ENCODE data around the gene AGAP1. TPM values are rescaled to one million over a fixed set of nuclear protein-coding genes. Genes with fewer than 3 reads are reported as not detected.

AGAP1 gene
- polyA plus RNA-seq, 1 experiment = 12.4 TPM

DNA sequence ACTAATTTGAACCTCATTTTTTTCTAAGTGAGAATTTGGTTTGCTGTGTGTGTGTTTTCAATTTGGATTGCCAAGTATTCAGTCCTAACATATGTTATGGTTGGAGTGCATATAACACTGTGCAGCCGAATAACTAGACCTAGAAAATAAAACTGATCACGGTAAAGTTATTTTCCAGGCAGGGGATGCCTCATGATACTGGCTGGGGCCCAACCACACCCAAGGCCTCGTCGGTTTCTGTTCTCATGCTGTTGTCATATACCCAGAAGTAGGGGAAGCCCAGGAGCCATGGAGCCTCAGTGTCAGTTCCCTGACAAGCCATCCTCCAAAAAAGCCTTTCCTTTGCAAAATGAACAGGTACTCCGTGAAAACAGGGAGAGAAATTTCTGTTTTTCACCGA lies 514.2 kb downstream of the AGAP1 start:
- ChIA-PET POLR2A (no interaction called here), CTCF (no interaction called here)
- no peak for TF ChIP-seq CTCF (IDR thresholded peaks at IDR 0.05; ENCODE audit: low read depth, low read length)
- Histone ChIP-seq H3K4me3 (ENCODE audit: low read depth, low read length) (no peak overlapping the region), H3K27ac (ENCODE audit: low read depth, low read length) (no peak overlapping the region), H3K27me3 (ENCODE audit: control insufficient read depth, insufficient read depth, low read length) (no peaks in the 10 kb centered on the region), H3K9me3 (ENCODE audit: control insufficient read depth, insufficient read depth, low read length) (no peaks in the 10 kb centered on the region)
- no peak for DNase-seq (ENCODE audit: low read depth, low spot score)

DNA sequence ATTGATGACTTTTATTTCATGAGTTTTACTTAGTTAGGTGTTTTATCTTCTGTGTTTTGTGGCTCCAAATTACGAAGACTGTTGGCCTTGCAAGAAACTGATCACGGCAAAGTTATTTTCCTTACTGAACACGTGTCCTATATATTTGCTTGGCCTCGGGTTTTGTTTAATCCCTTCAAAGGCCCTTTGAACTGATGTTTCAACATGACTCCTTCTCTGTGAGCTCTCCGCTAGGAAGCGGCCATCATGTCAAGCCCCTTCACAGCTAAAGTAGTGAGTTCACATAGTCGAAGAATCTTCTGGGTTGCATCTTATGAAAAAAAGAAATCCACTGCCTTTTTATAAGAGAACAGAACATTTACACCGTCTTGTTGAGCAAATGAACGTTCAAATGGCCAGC lies 515.0 kb downstream of the AGAP1 start:
- Histone ChIP-seq H3K27ac (ENCODE audit: low read depth, low read length) (no peak overlapping the region), H3K27me3 (ENCODE audit: control insufficient read depth, insufficient read depth, low read length) (no peaks in the 10 kb centered on the region), H3K4me3 (ENCODE audit: low read depth, low read length) (no peak overlapping the region), H3K9me3 (ENCODE audit: control insufficient read depth, insufficient read depth, low read length) (no peaks in the 10 kb centered on the region)
- POLR2A ChIA-PET = no interaction called here
- CTCF ChIA-PET = no interaction called here
- no peak for DNase-seq (ENCODE audit: low read depth, low spot score)
- TF ChIP-seq CTCF (IDR thresholded peaks at IDR 0.05; ENCODE audit: low read depth, low read length) = no peak

DNA sequence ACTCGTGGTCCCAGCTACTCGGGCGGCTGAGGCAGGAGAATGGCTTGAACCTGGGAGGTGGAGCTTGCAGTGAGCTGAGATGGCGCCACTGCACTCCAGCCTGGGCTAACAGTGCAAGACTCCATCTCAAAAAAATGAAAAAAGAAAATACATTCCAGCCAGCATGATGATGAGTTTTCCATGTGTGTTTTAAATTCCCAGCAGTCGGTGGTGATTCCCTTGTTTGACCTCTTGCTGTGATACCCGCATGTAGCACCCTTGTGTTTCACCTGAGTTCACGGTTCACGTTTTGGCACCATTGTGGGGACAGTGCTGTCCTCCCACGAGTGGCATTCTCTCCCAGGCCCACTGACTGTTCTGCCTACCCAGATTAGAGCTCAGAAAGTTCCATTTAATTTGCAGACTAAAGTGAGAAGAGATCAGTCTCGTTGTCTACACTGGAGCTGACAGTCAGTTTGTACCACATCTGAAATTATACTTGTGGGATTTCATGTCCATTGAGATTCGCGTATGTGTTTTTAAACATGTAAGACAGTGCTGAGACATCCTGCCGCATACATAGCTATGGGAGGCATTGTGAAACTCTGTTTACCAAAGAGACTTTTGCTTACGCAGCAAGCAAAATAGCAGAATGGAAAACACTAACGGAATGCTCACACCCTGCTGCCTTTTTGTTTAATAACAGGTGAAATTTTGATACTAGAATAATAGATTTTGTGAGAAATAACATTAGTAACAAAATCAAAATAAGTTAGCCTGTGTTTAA lies 517.3 kb downstream of the AGAP1 start:
- DNase-seq (ENCODE audit: low read depth, low spot score) = no peak
- no peak for TF ChIP-seq CTCF (IDR thresholded peaks at IDR 0.05; ENCODE audit: low read depth, low read length)
- Histone ChIP-seq H3K27ac (ENCODE audit: low read depth, low read length) (no peak overlapping the region), H3K4me3 (ENCODE audit: low read depth, low read length) (no peak overlapping the region), H3K9me3 (ENCODE audit: control insufficient read depth, insufficient read depth, low read length) (no peaks in the 10 kb centered on the region), H3K27me3 (ENCODE audit: control insufficient read depth, insufficient read depth, low read length) (no peaks in the 10 kb centered on the region)
- POLR2A ChIA-PET = no interaction called here
- CTCF ChIA-PET = no interaction called here

DNA sequence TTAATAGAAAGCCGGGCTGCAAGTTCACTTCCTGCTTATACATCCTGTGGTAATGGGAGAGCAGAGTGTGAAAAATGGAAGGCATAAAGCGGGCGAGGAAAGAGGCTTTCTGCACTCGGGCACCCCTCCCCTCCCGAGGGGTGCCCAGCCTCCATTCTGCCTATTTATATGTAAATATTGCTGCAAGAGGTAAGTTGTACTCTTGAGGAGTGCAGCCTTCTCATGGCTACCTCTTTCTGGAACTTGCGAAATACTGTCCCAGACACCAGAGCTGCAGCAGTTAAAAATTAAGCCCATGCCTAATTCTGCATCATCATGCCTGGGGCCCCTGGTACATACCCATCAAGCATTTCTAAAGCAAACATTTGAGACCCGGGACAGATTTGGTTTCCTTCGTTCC lies 518.3 kb downstream of the AGAP1 start:
- Histone ChIP-seq H3K4me3 (ENCODE audit: low read depth, low read length) (no peak overlapping the region), H3K9me3 (ENCODE audit: control insufficient read depth, insufficient read depth, low read length) (no peaks in the 10 kb centered on the region), H3K27me3 (ENCODE audit: control insufficient read depth, insufficient read depth, low read length) (no peaks in the 10 kb centered on the region), H3K27ac (ENCODE audit: low read depth, low read length) (no peak overlapping the region)
- DNase-seq (ENCODE audit: low read depth, low spot score) = no peak
- TF ChIP-seq CTCF (IDR thresholded peaks at IDR 0.05; ENCODE audit: low read depth, low read length) = no peak
- ChIA-PET CTCF (no interaction called here), POLR2A (no interaction called here)

DNA sequence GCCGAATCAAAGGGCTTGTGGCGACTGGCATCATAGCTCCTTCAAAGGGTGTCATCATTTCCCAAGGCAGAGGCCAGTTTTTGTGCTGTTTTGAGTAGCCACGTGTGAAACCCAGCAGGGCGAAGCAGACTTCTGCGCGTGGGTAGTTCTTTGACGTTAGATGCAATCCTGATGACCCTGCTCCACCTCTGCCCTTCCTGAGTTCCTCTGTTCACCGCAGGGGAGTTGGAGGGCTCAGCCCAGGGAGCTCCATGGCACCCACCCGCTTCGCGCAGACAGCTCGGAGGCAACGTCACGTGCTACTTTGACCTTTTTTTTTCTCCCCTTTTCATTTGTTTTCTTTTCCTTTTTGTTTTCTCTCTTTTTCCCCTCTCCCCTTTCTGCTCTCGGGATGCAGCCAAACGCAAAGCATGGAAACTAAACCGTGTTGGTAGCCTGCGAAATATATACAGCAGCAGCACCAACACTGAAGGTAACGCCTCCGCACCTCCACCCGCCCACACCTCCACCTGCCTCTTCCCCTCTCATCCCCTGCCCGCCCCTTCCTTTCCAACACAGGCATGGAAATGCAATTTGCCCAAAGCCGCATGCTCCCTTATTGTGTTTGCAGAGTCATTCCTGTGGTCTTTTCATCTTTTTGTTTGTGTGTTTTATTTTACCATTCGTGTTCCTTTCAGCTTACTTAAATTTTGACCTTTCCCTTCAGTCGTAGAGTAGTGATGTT lies 520.7 kb downstream of the AGAP1 start:
- H3K4me3 ChIP-seq (ENCODE audit: low read depth, low read length) = no peak overlapping the region
- no peaks in the 10 kb centered on the region for H3K27me3 ChIP-seq (ENCODE audit: control insufficient read depth, insufficient read depth, low read length)
- H3K27ac ChIP-seq (ENCODE audit: low read depth, low read length) = no peak overlapping the region
- CTCF ChIA-PET = interaction anchor here (0.5 to 1.2 kb wide), 2 partner anchors 8 to 249 kb away, joined by 4 to 6 read pairs; no protein-coding TSS in a partner anchor
- TF ChIP-seq CTCF (IDR thresholded peaks at IDR 0.05; ENCODE audit: low read depth, low read length) = no peak
- POLR2A ChIA-PET = interaction anchor here (0.7 kb wide), 1 partner anchor 10 kb away, joined by 3 read pairs; no protein-coding TSS in a partner anchor
- no peak for DNase-seq (ENCODE audit: low read depth, low spot score)
- no peaks in the 10 kb centered on the region for H3K9me3 ChIP-seq (ENCODE audit: control insufficient read depth, insufficient read depth, low read length)

Measured in AG04450 (cell line).